ENCODE data around the gene CLRN1.

DNA sequence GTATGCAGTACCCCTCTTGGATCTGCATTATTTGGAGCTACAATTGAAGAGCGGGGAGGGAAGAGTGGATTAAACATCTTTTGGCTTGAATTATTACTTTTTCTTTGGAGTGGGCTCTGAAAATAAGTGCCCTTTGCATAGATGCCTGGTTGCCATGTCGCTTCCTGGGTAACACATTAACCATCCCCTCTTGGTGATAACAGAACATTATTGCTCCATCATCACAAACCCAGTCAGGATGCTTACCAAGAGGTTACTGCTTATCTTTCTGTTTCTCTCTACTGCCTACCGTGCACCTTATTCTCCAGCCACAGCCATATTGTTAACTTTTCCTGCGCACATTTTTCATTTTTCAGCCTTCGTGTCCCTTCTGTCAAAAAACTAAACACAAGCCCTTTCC, 42.7 kb upstream of the CLRN1 start:
- TF ChIP-seq ZNF274 (IDR thresholded peaks at IDR 0.05; ENCODE audit: low read depth, low read length) (no peak), YY1 (IDR thresholded peaks at IDR 0.05; ENCODE audit: insufficient read depth, insufficient read length) (no peak), SUZ12 (IDR thresholded peaks at IDR 0.05; ENCODE audit: extremely low read depth, insufficient read depth, insufficient read length) (no peak)

All from NT2/D1 (cell line).